ENCODE results near the gene GALNT2.

Gene GALNT2

DNA sequence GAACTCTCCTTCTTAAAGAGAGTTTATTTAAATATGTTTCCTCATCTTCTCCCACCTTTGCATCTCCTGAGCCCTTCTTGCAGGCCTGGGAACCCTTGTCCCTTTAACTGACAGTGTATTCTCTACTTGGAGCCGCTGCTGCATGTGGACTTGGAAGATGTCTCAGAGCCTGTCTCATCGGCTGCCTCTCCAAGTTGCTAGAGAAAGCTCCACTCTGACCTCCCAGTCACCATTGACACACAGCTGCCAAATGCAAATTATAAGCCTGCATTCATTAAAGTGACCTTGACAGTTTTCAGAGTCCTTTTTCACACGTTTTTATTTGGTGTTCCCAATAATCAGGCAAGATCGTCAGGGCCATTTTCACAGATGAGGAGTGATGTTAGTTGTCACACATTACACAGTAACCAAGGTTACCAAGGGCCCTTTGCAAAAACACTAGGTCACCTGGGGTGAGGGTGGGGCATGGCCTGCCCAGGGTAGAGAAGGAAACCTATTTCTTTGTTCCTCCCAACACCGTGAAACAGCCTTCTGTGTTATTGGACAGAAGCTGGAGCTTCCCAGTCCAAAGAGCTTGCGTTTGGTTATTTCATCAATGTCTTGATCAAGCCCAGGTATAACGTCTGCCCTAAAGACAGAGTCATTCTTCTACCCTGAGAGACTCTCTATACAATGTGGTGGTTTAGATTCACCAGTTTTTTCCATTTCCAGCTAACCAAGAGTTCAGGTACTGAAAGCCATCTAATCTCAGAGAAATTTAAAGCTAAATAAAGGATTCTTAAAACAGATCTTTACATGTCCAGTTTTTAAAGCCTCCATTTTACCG is 164.1 kb downstream of the GALNT2 start:
- FAIRE-seq = no peak
- TF ChIP-seq POLR2A (IDR thresholded peaks at IDR 0.05; ENCODE audit: low read depth, low read length) = no peak

DNA sequence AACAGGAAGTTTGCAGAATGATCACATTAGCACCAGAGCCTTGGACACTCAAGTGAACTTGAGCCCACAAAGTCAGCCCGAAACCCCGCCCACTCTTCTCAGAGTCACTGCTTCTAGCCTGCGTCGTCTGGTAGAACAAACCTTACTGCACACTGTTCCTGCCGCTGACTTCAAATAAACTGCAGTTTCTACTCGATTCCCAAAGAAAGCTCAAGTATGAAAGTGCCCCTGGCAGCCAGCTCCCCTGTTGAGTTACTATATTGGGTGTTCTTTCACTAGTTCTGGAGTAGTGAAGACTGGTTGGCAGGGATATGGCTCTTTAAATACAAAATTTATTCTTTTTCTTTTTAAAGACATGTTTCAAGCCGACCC is 164.7 kb downstream of the GALNT2 start:
- DNase-seq (ENCODE audit: insufficient read length, low spot score) (no peak), FAIRE-seq (no peak)
- no peak for TF ChIP-seq POLR2A (IDR thresholded peaks at IDR 0.05; ENCODE audit: low read depth, low read length)

More for the DNA sequence above, 164.1 kb downstream of the GALNT2 start:
- no peak for DNase-seq (ENCODE audit: insufficient read length, low spot score)

DNA sequence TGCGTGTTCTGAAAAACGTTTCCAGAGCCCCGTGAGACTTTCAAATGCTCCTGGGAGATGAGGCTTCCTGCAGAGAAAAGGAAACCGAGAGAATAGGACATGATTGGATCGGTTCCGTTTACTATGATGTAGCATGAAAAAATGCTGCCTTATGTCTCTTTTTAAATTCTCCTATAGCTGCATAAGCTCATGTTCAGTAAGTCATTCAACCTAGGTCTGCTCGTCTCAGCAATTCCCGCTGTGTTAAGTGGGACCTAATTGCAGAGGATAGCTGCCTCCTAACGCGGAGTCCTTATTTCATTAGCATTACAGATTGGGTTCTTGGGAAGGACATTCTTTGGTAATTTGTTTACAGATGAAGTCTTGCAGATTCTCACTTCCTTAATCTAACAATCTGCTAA is 165.3 kb downstream of the GALNT2 start:
- TF ChIP-seq POLR2A (IDR thresholded peaks at IDR 0.05; ENCODE audit: low read depth, low read length) = no peak
- FAIRE-seq (no peak), DNase-seq (ENCODE audit: insufficient read length, low spot score) (no peak)

DNA sequence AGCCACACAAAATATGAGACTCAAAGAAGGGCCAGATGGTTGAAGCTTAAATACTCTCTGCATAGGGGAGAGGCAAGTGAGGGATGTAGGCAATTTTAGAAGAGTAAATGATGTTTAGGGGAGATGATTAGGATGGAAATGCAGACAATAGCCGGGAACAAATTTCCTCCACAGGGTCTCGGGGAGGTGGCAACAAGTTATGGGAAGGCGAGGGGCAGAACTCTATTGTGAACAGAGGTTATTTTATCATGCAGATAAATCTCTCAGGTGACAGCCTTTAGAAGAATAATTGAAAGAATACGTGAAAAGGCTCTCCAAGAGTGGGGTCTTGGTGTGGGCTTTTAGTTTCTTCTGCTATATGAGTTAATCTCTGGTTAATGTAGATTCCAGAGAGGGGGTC is 166.7 kb downstream of the GALNT2 start:
- no peak for DNase-seq (ENCODE audit: insufficient read length, low spot score)
- FAIRE-seq = no peak
- no peak for TF ChIP-seq POLR2A (IDR thresholded peaks at IDR 0.05; ENCODE audit: low read depth, low read length)

DNA sequence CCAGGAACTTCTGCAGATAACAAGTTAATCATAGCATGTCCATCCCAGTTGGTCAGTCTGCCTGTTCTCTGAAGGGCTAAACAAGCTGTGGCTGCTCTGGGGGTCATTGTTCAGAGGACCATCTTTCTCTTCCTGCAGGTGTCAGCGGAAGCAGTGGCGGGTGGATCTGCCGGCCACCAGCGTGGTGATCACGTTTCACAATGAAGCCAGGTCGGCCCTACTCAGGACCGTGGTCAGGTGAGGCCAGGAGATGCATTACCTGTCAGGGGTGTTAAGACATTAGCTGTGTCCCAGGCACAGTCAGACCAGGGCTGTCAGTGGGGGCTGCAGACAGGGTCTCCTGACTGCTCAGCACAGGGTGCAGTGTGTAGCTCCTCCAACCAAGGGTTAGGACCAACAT is 168.8 kb downstream of the GALNT2 start:
- no peak for DNase-seq (ENCODE audit: insufficient read length, low spot score)
- no peak for TF ChIP-seq POLR2A (IDR thresholded peaks at IDR 0.05; ENCODE audit: low read depth, low read length)
- FAIRE-seq = no peak

DNA sequence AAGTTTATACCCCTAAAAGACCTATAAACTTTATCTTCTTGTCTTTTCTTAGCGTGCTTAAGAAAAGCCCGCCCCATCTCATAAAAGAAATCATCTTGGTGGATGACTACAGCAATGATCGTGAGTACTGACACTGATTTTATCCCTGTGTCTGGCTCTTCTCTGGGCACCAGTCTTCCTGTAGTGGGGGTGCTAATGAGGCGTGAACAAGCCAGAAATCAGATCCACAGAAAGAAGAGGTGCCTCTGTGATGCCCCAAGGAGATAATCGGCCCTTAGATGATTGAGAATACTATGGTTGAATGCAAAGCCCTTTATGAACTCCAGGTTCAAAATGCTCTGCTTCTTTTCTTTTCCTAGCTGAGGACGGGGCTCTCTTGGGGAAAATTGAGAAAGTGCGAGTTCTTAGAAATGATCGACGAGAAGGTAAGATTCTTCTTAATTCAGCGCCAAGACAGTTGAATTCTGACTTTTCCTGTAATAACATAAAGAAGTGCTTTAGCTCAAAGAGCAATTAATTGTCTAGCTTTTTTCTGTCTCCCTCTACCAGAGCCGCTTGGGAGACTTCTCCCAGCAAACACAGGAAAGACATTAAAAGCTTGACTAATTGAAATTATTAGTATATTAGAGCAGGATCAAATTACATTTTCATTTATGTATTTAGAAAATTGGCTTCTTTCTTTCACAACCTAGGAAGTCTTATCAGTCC is 169.4 kb downstream of the GALNT2 start:
- DNase-seq (ENCODE audit: insufficient read length, low spot score) (no peak), FAIRE-seq (no peak)
- no peak for TF ChIP-seq POLR2A (IDR thresholded peaks at IDR 0.05; ENCODE audit: low read depth, low read length)

DNA sequence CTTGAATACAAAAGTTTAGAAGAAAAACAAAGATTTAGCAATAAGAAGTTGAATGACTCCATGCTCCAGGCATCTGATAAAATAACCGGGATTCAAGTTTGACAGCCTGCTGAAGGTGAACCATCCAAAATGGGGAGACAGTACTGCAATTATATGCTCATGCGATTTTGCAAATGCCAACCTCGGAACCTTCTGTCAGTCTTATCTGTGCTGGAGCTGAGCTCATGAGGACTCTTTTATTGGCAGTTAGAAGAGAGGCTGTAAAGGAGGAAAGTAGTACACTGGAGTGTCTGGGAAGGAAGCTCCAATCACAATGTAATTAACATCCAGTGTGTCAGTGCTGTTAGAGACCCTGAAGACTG is 170.0 kb downstream of the GALNT2 start:
- no peak for TF ChIP-seq POLR2A (IDR thresholded peaks at IDR 0.05; ENCODE audit: low read depth, low read length)
- DNase-seq (ENCODE audit: insufficient read length, low spot score) (no peak), FAIRE-seq (no peak)

DNA sequence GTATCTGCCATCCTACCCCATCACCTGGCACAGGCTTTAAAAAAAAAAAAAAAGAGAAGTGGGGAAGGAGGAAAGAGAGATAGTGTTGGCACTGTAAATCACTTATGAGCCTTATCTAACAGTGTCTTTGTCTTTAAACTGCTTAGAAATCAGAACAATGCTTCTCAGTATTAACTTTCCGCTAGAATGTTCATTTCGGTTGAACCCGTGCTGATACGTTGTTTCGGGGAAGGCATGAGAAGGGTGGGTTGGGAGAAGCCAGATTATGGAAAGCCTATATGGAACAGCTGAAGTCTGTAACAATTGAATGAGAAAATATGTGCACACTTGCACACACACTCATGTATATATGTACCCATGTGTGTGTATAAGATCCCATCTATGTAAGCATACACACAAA is 170.8 kb downstream of the GALNT2 start:
- FAIRE-seq (no peak), DNase-seq (ENCODE audit: insufficient read length, low spot score) (no peak)
- TF ChIP-seq POLR2A (IDR thresholded peaks at IDR 0.05; ENCODE audit: low read depth, low read length) = no peak

DNA sequence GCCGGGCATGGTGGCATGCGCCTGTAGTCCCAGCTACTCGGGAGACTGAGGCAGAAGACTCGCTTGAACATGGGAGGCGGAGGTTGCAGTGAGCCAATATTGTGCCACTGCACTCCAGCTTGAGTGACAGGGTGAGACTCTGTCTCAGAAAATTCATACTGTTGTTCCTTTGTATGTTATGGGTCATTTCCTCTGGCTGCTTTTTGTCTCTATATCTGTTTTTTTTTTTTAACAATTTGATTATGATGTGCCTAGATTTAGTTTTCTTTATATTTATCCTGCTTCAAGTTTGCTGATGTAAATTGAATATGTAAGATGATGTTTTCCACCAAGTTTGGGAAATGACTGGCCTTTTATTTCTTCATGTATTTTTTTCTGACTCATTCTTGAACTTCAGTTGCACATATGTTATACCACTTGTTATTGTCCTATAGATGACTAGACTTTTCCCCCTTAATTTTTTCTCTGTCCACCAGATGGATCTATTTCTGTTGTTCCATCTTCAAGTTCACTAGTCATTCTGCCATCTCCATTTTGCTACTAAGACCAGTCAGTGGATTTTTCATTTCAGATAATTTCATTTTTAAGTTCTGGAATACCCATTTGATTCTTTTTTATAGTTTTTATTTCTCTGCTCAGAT is 173.5 kb downstream of the GALNT2 start:
- no peak for TF ChIP-seq POLR2A (IDR thresholded peaks at IDR 0.05; ENCODE audit: low read depth, low read length)
- DNase-seq (ENCODE audit: insufficient read length, low spot score) (no peak), FAIRE-seq (no peak)

DNA sequence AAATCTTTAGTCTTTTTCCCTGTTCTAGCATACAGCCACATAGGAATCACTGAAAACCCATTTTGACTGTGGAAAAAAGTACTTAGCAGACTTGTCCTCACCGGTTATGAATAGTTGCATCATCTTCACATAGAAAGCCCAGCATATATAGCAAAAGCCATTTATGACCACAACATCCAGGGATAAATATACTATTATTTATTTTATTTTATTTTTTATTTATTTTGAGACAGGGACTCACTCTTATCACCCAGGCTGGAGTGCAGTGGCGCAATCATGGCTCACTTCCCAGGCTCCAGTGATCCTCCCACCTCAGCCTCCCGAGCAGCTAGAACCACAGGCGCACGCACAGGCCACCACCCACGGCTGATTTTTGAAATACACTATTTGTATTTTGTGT is 175.3 kb downstream of the GALNT2 start:
- no peak for TF ChIP-seq POLR2A (IDR thresholded peaks at IDR 0.05; ENCODE audit: low read depth, low read length)
- DNase-seq (ENCODE audit: insufficient read length, low spot score) (no peak), FAIRE-seq (no peak)

DNA sequence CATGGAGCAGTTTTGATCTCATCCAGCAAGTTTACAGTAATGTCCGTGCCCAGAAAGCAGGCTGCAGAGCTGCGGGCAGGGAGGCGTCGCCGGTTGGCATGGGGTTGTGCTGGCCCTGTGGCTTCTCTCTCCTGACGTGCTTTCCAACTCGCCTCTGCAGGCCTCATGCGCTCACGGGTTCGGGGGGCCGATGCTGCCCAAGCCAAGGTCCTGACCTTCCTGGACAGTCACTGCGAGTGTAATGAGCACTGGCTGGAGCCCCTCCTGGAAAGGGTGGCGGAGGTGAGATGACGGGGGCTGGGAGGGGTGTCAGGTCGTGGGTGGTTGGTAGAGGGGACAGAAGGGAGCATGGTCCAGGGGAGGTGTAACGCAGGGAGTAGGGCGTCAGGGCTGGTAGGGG is 176.1 kb downstream of the GALNT2 start:
- DNase-seq (ENCODE audit: insufficient read length, low spot score) = no peak
- FAIRE-seq = no peak
- TF ChIP-seq POLR2A (IDR thresholded peaks at IDR 0.05; ENCODE audit: low read depth, low read length) = no peak

DNA sequence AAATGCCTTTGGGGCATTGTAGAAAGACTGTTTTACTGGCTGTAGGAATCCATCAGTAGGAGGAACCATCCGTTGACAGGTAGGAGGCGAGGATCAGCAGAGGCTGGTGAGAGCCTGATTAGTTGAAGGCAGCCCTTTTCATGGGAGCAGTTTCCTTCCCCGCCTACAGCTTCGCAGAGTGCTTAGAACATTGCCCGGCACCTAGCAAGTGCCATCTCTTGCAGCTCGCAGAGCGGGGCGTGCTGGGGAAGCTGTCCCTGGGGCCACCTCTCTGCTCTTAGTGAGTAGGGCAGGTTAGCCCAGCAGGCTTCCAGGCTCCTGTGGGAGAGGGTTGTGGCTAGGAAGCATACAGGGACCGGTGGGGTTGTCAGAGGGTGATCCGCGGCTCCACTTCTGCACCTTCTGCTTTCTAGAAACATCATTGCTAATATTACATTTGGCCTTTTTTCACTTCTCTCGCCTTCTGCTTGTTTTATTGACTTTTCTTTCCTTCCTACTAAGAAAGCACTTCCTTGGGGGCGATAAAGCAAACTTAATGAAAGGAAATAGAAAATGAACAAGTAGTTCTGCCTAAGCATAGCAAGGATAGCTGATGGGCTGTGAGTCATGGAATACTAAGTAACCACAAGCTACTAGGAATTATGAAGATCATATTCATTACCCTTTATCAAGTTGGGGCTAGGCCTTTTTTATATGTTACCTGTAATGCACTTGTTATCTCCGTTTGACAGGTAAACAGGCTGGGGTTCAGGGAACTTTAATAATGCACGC is 176.7 kb downstream of the GALNT2 start:
- no peak for TF ChIP-seq POLR2A (IDR thresholded peaks at IDR 0.05; ENCODE audit: low read depth, low read length)
- no peak for FAIRE-seq
- DNase-seq (ENCODE audit: insufficient read length, low spot score) = no peak

DNA sequence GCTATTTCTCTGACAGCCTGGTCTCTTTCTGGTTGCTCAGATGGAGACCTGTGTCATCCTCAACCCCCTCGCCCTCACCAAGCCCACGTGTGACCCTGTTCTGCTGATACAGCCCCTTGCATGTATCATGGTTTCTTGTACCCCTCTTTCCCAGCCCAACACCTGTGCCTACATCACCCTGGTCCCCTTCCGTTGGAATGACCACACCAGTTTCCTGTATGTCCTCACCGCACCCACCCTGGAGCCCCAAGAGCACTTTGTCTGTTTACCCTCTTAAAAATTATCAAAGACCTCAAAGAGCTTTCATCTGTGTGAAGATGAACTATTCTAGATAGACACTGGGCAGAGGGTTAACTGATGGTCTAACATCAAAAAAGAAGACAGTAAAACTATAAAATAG is 179.5 kb downstream of the GALNT2 start:
- DNase-seq (ENCODE audit: insufficient read length, low spot score) (no peak), FAIRE-seq (no peak)
- TF ChIP-seq POLR2A (IDR thresholded peaks at IDR 0.05; ENCODE audit: low read depth, low read length) = no peak
